NCI-H526 treated with DMSO at 0.1 percent for 48 hours (cell line): Measurements from ENCODE around the gene PCDHGB1.
"Not testable (repeated sequence)": the region's sequence is repeated elsewhere in the genome, so short reads cannot be mapped to it uniquely, and the experiment has no call there.

ENCODE experiments used
- DNase-seq: peaks from one replicate; lab custom pipeline; 2025; lab: John Stamatoyannopoulos, UW

Gene PCDHGB1

DNA sequence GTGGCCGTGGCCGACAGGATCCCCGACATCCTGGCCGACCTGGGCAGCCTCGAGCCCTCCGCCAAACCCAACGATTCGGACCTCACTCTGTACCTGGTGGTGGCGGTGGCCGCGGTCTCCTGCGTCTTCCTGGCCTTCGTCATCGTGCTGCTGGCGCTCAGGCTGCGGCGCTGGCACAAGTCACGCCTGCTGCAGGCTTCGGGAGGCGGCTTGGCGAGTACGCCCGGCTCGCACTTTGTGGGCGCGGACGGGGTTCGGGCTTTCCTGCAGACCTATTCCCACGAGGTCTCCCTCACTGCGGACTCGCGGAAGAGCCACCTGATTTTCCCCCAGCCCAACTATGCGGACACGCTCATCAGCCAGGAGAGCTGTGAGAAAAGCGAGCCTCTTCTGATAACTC lies 3.9 kb upstream of the PCDHGB1 start:
- not testable (repeated sequence) for DNase-seq

DNA sequence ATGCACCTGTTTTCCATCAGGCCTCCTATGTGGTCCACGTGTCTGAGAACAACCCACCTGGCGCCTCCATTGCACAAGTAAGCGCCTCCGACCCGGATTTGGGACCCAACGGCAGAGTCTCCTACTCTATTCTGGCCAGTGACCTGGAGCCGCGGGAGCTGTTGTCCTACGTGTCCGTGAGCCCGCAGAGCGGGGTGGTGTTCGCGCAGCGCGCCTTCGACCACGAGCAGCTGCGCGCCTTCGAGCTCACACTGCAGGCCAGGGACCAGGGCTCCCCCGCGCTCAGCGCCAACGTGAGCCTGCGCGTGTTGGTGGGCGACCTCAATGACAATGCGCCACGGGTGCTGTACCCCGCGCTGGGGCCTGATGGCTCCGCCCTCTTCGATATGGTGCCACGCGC lies 1.7 kb downstream of the PCDHGB1 start:
- no peak for DNase-seq

DNA sequence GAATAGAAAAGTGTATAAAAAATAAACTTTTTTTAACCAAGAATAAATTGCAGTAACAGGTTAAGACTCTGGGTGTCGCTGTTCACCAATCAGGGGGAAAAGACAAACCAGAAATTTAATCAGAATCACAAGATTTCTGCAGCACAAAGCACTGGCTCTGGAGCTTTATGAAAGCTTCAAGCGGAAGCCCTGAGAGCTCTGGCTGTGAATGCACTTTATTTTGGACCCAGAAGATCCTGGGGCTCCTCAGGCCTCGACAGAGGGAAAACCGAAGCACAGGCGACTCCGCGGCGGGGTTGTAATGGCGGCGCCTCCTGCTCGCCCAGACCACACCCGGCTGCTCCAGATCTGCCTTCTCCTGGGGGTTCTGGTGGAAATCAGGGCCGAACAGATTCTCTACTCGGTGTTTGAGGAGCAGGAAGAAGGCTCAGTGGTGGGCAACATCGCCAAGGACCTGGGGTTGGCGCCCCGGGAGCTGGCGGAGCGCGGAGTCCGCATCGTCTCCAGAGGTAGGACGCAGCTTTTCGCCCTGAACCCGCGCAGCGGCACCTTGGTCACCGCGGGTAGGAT lies 5.1 kb downstream of the PCDHGB1 start, which contains the start of gene PCDHGA4:
Gene PCDHGA4, plus strand, starts transcription at position 122 of the 570 bp plus-strand sequence. Its CDS starts 87 bp downstream, at position 209.
- DNase-seq = no peak

DNA sequence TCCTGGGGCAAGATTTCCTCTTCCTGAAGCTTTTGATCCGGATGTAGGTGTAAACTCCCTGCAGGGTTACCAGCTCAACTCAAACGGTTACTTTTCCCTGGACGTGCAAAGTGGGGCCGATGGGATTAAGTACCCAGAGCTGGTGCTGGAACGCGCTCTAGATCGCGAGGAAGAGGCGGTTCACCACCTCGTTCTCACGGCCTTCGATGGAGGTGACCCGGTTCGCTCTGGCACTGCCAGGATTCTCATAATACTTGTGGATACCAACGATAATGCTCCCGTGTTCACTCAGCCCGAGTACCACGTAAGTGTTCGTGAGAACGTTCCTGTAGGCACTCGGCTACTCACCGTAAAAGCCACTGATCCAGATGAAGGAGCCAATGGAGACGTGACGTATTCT lies 5.7 kb downstream of the PCDHGB1 start:
- no peak for DNase-seq

DNA sequence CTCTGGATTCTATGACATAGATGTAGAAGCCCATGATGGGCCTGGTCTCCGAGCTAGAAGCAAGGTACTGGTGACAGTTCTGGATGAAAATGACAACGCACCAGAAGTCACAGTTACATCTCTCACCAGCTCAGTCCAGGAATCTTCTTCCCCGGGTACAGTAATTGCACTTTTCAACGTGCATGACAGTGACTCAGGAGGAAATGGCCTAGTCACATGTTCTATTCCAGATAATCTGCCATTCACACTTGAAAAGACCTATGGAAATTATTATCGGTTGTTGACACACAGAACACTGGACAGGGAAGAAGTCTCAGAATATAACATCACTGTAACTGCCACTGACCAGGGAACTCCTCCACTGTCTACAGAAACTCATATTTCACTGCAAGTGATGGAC lies 6.2 kb downstream of the PCDHGB1 start:
- no peak for DNase-seq

DNA sequence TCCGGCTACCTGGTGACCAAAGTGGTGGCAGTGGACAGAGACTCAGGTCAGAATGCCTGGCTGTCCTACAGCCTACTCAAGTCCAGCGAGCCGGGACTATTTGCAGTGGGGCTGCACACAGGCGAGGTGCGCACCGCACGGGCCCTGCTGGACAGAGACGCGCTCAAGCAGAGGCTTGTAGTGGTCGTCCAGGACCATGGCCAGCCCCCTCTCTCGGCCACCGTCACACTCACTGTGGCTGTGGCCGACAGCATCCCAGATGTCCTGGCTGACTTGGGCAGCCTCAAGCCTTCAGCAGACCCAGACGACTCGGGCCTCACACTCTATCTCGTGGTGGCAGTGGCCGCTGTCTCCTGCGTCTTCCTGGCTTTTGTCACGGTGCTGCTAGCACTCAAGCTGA lies 7.1 kb downstream of the PCDHGB1 start:
- no peak for DNase-seq

DNA sequence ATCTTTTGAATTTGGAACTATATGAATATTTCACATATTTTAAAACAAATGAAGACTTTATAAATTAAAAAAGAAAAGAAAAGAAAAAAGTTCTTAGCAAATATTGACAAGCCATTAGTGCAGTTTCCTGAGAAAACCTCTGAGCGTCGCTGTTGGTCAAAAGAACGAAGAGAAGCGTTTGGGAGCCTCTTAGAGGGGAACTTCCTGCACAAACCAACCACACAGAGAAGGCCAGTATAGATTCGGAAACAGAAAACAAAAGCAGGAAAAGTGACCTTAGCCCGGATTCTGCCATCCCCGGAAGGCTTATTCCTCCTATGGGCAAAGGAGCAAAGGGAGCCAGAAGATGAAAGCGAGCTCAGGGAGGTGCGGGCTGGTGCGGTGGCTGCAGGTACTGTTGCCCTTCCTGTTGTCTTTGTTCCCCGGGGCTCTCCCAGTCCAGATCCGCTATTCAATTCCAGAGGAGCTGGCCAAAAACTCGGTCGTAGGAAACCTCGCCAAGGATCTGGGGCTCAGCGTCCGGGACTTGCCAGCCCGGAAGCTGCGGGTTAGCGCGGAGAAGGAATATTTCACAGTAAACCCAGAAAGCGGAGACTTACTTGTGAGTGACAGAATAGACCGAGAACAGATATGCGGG lies 10.0 kb downstream of the PCDHGB1 start, which contains the start of gene PCDHGB2:
Gene PCDHGB2, plus strand, starts transcription at position 205 of the 637 bp plus-strand sequence. Its CDS starts 142 bp downstream, at position 347.
- DNase-seq = no peak

DNA sequence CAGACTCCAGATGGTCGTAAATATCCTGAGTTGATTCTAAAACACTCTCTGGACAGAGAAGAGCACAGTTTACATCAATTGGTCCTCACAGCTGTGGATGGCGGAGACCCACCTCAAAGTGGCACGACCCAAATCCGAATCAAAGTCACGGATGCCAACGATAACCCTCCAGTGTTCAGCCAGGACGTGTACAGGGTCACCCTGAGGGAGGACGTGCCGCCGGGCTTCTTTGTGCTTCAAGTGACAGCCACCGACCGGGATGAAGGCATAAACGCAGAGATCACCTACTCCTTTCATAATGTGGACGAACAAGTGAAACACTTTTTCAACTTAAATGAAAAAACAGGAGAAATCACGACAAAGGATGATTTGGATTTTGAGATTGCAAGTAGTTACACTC lies 10.8 kb downstream of the PCDHGB1 start:
- no peak for DNase-seq

DNA sequence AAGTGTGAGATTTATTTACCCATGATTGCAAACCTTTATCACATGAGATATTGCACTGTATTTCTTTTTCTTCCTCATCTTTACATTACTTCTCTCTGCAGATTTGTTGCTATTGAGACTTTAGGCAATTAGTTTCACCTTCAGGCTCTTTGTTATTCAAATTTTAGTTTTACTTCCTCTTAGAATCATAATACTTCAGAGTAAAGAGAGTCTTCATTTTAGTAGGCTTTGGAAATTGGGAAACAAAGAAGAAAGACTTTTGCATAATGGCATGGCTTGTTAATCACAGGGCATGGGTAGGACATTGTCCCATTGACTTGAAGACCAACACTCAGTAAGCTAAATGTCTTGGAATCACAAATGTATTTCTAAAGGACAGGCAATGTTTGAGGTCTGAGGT lies 12.8 kb downstream of the PCDHGB1 start:
- DNase-seq = no peak

DNA sequence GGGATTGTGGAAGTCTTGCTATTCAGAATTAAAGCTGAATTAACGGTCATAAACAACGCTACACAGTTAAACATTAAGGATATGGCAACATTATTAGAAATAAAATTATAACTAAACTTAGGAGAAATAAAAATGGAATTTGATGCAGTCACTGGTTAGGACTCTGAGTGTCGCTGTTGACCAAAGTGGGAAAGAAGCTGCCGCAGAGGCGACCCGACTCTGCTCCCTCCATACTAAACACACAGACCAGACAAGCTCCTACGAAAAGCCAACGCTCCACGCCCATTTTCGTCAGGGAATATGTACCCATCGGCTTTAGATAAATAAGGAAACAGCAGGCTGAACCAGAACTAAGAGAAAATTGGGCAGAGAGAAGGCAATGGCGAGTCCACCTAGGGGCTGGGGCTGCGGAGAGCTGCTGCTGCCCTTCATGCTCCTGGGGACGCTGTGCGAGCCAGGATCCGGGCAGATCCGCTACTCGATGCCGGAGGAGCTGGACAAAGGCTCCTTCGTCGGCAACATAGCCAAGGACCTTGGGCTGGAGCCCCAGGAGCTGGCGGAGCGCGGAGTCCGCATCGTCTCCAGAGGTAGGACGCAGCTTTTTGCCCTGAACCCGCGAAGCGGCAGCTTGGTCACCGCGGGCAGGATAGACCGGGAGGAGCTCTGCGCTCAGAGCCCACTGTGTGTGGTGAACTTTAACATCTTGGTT lies 14.2 kb downstream of the PCDHGB1 start, which contains the start of gene PCDHGA5:
Gene PCDHGA5, plus strand, starts transcription at position 211 of the 709 bp plus-strand sequence. Its CDS starts 169 bp downstream, at position 380.
- no peak for DNase-seq

DNA sequence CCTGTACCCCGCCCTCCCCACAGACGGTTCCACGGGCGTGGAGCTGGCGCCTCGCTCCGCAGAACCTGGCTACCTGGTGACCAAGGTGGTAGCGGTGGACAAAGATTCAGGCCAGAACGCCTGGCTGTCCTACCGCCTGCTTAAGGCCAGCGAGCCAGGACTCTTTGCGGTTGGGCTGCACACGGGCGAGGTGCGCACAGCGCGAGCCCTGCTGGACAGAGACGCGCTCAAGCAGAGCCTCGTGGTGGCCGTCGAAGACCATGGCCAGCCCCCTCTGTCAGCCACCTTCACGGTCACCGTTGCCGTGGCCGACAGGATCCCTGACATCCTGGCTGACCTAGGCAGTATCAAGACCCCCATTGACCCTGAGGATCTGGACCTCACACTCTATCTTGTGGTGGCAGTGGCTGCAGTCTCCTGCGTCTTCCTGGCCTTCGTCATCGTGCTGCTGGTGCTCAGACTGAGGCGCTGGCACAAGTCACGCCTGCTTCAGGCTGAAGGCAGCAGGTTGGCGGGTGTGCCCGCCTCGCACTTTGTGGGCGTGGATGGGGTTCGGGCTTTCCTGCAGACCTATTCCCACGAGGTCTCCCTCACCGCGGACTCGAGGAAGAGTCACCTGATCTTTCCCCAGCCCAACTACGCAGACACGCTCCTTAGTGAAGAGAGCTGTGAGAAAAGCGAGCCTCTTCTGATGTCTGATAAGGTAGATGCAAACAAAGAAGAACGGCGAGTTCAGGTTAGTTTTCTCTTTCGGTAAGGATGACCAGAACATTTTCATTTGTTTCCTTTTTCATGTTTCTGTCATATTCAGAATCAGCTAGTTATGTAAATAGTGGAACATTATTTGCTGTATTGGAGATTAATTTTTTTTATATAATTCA lies 16.4 kb downstream of the PCDHGB1 start:
- DNase-seq = no peak

DNA sequence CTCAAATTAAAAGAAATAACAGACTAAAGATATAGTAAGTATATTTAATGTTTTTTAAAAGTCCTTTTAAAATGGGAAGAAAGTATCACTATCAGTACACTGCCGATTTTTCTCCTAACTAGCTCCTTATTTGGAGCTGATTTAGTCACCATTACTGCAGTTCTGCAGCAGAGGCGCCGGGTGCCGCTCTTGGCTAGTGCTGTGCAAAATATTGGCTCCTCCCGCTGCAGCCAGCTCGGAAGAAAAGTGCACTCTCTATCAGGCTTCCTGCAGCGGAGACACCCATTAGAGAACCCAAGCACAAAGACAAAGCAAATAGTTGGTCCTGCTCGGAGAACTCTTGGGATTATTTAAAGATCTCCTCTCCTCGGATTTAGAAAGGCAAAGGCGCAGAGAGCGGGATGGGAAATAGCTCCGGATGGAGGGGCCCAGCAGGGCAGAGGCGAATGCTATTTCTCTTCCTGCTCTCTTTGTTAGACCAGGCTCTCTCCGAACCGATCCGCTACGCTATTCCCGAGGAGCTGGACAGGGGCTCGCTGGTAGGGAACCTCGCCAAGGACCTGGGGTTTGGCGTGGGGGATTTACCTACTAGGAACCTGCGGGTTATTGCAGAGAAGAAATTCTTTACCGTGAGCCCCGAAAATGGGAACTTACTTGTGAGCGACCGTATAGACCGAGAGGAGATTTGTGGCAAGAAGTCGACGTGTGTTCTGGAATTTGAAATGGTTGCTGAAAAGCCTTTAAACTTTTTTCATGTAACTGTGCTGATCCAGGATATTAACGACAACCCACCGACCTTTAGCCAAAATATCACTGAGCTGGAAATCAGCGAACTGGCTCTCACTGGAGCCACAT lies 20.3 kb downstream of the PCDHGB1 start, which contains the start of gene PCDHGB3:
Gene PCDHGB3, plus strand, starts transcription at position 249 of the 855 bp plus-strand sequence. Its CDS starts 153 bp downstream, at position 402.
- DNase-seq = no peak

DNA sequence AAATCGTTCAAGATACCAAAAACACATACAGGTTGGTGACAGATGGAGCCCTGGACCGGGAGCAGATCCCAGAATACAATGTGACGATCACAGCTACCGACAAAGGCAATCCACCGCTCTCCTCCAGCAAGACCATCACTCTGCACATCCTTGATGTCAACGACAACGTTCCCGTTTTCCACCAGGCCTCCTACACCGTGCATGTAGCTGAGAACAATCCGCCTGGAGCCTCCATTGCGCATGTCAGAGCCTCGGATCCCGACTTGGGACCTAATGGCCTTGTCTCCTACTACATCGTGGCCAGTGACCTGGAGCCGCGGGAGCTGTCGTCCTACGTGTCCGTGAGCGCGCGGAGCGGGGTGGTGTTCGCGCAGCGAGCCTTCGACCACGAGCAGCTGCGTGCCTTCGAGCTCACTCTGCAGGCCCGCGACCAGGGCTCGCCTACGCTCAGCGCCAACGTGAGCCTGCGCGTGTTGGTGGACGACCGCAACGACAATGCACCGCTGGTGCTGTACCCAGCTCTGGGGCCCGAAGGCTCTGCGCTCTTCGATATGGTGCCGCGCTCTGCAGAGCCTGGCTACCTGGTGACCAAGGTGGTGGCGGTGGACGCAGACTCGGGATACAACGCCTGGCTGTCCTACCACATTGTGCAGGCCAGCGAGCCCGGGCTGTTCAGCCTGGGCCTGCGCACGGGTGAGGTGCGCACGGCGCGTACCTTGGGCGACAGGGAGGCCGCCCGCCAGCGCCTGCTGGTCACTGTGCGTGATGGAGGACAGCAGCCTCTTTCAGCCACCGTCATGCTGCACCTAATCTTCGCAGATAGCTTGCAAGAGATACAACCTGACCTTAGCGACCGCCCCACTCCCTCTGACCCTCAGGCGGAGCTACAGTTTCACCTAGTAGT lies 21.9 kb downstream of the PCDHGB1 start:
- DNase-seq = no peak

DNA sequence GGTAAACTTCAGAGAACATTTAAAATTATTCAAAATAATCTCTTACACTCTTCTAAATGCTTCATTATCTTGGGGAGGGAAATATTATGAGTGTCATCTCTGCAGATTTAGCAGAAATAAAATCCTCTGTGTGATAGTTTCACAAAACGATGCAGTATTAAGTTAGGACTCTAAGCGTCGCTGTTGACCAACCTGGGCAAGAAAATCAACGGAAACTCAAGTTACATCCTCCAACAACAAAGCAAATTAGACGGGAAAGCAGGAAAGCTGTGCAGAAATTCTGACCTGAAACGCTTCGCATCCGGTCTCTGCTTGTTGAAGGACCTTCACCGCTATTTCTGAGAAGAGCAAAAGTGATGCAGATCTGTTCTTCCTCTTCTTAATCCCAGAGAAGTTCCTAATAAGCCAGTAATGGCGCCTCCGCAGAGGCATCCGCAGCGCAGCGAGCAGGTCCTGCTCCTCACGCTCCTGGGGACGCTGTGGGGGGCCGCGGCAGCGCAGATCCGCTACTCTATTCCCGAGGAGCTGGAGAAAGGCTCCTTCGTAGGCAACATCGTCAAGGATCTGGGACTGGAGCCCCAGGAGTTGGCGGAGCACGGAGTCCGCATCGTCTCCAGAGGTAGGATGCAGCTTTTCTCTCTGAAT lies 23.9 kb downstream of the PCDHGB1 start, which contains the start of gene PCDHGA6:
Gene PCDHGA6, plus strand, starts transcription at position 219 of the 645 bp plus-strand sequence. Its CDS starts 193 bp downstream, at position 412.
- DNase-seq = no peak

DNA sequence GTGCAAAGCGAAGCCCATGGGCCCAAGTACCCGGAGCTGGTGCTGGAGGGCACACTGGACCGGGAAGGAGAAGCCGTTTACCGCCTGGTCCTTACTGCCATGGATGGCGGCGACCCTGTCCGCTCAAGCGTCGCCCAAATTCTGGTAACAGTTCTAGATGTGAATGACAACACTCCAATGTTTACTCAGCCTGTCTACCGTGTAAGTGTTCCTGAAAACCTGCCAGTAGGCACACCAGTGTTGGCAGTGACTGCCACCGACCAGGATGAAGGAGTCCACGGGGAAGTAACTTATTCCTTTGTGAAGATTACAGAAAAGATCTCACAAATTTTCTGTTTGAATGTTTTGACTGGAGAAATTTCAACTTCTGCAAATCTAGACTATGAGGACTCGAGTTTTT lies 24.7 kb downstream of the PCDHGB1 start:
- DNase-seq = no peak

DNA sequence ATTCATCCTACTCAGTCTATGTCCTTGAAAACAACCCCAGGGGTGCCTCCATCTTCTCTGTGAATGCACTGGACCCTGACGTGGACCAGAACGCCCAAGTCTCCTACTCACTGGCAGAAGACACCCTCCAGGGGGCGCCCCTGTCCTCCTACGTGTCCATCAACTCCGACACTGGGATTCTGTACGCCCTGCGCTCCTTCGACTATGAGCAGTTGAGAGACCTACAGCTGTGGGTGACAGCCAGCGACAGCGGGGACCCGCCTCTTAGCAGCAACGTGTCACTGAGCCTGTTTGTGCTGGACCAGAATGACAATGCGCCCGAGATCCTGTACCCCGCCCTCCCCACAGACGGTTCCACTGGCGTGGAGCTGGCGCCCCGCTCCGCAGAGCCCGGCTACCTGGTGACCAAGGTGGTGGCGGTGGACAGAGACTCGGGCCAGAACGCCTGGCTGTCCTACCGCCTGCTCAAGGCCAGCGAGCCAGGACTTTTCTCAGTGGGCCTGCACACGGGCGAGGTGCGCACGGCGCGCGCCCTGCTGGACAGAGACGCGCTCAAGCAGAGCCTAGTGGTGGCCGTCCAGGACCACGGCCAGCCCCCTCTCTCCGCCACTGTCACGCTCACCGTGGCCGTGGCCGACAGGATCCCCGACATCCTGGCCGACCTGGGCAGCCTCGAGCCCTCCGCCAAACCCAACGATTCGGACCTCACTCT lies 25.7 kb downstream of the PCDHGB1 start:
- DNase-seq = not testable (repeated sequence)

DNA sequence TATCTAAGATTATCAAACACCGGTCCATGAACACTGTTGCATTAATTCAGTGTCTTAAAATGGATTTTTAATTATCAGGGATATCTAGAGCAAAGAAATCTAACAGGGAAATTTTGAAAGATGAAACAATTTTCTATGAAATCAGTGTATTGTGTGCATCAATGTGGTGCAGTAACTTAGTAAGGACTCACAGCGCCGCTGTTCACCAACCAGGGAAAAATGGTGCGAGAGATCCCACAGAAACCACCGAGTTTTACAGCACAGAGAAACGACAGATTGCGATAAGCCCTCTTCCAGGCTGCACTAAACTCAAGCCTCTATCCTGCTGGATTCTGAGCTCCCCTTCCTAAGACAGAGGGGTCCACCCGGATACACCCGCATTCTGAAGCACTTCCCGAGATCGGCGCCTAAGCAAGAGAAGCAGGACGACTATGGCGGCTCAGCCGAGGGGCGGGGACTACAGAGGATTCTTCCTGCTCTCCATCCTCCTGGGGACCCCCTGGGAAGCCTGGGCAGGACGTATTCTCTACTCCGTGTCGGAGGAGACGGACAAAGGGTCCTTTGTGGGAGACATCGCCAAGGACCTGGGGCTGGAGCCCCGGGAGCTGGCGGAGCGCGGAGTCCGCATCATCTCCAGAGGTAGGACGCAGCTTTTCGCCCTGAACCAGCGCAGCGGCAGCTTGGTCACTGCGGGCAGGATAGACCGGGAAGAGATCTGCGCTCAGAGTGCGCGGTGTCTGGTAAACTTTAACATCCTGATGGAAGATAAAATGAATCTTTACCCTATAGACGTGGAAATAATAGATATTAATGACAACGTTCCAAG lies 32.8 kb downstream of the PCDHGB1 start, which contains the start of gene PCDHGA7:
Gene PCDHGA7, plus strand, starts transcription at position 274 of the 826 bp plus-strand sequence. Its CDS starts 158 bp downstream, at position 432.
- no peak for DNase-seq
